SU-DHL-6 (cell line): Measurements from ENCODE around the gene KCNN1.

Experiments used
- H2AFZ ChIP-seq: fragments of 200-600 bp; sonication (generic); 2 replicates; pipeline ENCODE4 v1.6.1; 2014; ENCODE audit warnings: low read depth, mild to moderate bottlenecking, moderate library complexity, mixed read lengths, antibody characterized with exemption, low read length; ENCODE audit not compliant: severe bottlenecking
- H3F3A ChIP-seq: fragments of 200-600 bp; shearing (Covaris generic); 2 replicates; pipeline ENCODE4 v1.6.0; 2016; ENCODE audit warnings: antibody characterized with exemption, mild to moderate bottlenecking; ENCODE audit not compliant: insufficient read depth
- H3K27ac ChIP-seq: fragments of 200-600 bp; sonication (generic); 2 replicates; pipeline ENCODE4 v1.5.1; 2016; ENCODE audit warnings: low read depth, mild to moderate bottlenecking, low read length, moderate library complexity, mixed read lengths
- H3K27me3 ChIP-seq: fragments of 200-600 bp; sonication (generic), shearing (Covaris generic); 2 replicates; pipeline ENCODE4 v1.6.0; 2014; ENCODE audit warnings: mild to moderate bottlenecking, low read length
- H3K36me3 ChIP-seq: fragments of 200-600 bp; sonication (generic); 2 replicates; pipeline ENCODE4 v1.6.1; 2014; ENCODE audit warnings: mild to moderate bottlenecking, low read length, mixed read lengths
- H3K4me2 ChIP-seq: fragments of 300-600, 200-600 bp; shearing (Covaris generic), sonication (generic); 2 replicates; pipeline ENCODE4 v1.6.0; 2014; ENCODE audit warnings: low read length, low read depth, mild to moderate bottlenecking; ENCODE audit not compliant: poor library complexity, severe bottlenecking
- H3K4me3 ChIP-seq: fragments of 200-600 bp; sonication (generic); 2 replicates; pipeline ENCODE4 v1.5.1; 2014; ENCODE audit warnings: antibody characterized with exemption, low read length, mild to moderate bottlenecking, mixed read lengths; ENCODE audit not compliant: insufficient read depth, poor library complexity, severe bottlenecking
- H3K79me2 ChIP-seq: fragments of 200-600 bp; sonication (generic); 2 replicates; pipeline ENCODE4 v1.6.1; 2014; ENCODE audit warnings: mild to moderate bottlenecking, low read length, moderate library complexity; ENCODE audit not compliant: insufficient read depth
- H3K9ac ChIP-seq: fragments of 200-600 bp; sonication (generic); 2 replicates; pipeline ENCODE4 v1.7.0; 2014; ENCODE audit warnings: mild to moderate bottlenecking, low read length
- H3K9me2 ChIP-seq: fragments of 200-600 bp; sonication (generic); replicated peaks from 2 replicates; pipeline ENCODE4 v1.6.1; 2014; ENCODE audit warnings: low read length; ENCODE audit not compliant: insufficient read depth
- H3K9me3 ChIP-seq: fragments of 200-600 bp; sonication (generic); 2 replicates; pipeline ENCODE4 v1.6.1; 2014; ENCODE audit warnings: low read length, mixed read lengths; ENCODE audit not compliant: insufficient read depth
- H4K20me1 ChIP-seq: fragments of 200-600 bp; sonication (generic); 2 replicates; pipeline ENCODE4 v1.6.1; 2014; ENCODE audit warnings: low read depth, mild to moderate bottlenecking, antibody characterized with exemption, low read length, moderate library complexity, mixed read lengths
- CTCF ChIP-seq: fragments of 200-600 bp; sonication (generic); IDR thresholded peaks from one replicate; pipeline ENCODE4 v1.5.1; 2017; ENCODE audit warnings: antibody characterized with exemption, mild to moderate bottlenecking, low read length, moderate library complexity; ENCODE audit not compliant: insufficient read depth, poor library complexity, severe bottlenecking
- EZH2phosphoT487 ChIP-seq: fragments of 200-600 bp; sonication (generic), shearing (Covaris generic); conservative IDR thresholded peaks from 2 replicates; pipeline ENCODE4 v1.6.1; 2018; ENCODE audit warnings: mild to moderate bottlenecking, antibody characterized with exemption, low read length, moderate library complexity, mixed read lengths

The KCNN1 gene

GRCh38 chr19:17965370-17966128 lies 1.4 kb upstream of the KCNN1 start:
- Histone ChIP-seq H3K9me3 (no peaks in the 10 kb centered on the region), H3K27me3 (no peaks in the 10 kb centered on the region), H4K20me1 (no peaks in the 10 kb centered on the region), H3K9ac (no peak overlapping the region), H3K4me2 (no peak overlapping the region), H3K79me2 (no peaks in the 10 kb centered on the region), H3F3A (0 out of 2 replicates have a peak, but pooled peaks cover 3% of the 10 kb centered on the region), H3K9me2 (no peaks in the 10 kb centered on the region), H3K4me3 (no peak overlapping the region), H2AFZ (no peak overlapping the region), H3K36me3 (no peaks in the 10 kb centered on the region), H3K27ac (no peak overlapping the region)
- no peak for TF ChIP-seq CTCF
- no peak for TF ChIP-seq EZH2phosphoT487

GRCh38 chr19:17966129-17966483 lies 801 bp upstream of the KCNN1 start:
- TF ChIP-seq EZH2phosphoT487, result no peak
- no peak for TF ChIP-seq CTCF
- no peaks in the 10 kb centered on the region for H3K9me3 ChIP-seq
- H3K9ac ChIP-seq, result no peak overlapping the region
- no peaks in the 10 kb centered on the region for H3K79me2 ChIP-seq
- H3F3A ChIP-seq, result 0 out of 2 replicates have a peak, but pooled peaks cover 3% of the 10 kb centered on the region
- H2AFZ ChIP-seq, result no peak overlapping the region
- H3K4me3 ChIP-seq, result no peak overlapping the region
- H3K27me3 ChIP-seq, result no peaks in the 10 kb centered on the region
- H3K27ac ChIP-seq, result no peak overlapping the region
- no peak overlapping the region for H3K4me2 ChIP-seq
- H3K9me2 ChIP-seq, result no peaks in the 10 kb centered on the region
- H4K20me1 ChIP-seq, result no peaks in the 10 kb centered on the region
- H3K36me3 ChIP-seq, result no peaks in the 10 kb centered on the region

- no peak for TF ChIP-seq EZH2phosphoT487
- no peak for TF ChIP-seq CTCF
- Histone ChIP-seq H3K9me3 (no peaks in the 10 kb centered on the region), H3K9ac (no peak overlapping the region), H3K27me3 (no peaks in the 10 kb centered on the region), H3K9me2 (no peaks in the 10 kb centered on the region), H4K20me1 (no peaks in the 10 kb centered on the region), H3K36me3 (no peaks in the 10 kb centered on the region), H3F3A (0 out of 2 replicates have a peak, but pooled peaks cover 3% of the 10 kb centered on the region), H3K4me2 (no peak overlapping the region), H3K79me2 (no peaks in the 10 kb centered on the region), H3K27ac (no peak overlapping the region), H2AFZ (no peak overlapping the region), H3K4me3 (no peak overlapping the region)
These were observed 547 bp downstream of the KCNN1 start for GRCh38 chr19:17967257-17968051.
